Right lobe of liver (tissue), 6 donors: ENCODE data around the gene SLC32A1. TPM values are rescaled to one million over a fixed set of nuclear protein-coding genes. Genes with fewer than 3 reads are reported as not detected.
A peak's percentile ranks its signal among the peaks of the same experiment; 100 is the strongest.

Experiments
- ATAC-seq, 4 donors: fragments of 200-7000 bp; cut with Tn5 transposase; one replicate each; pipeline ENCODE4 v1.9.1; 2020; ENCODE audit warnings: mild to moderate bottlenecking in 4 of 4, moderate library complexity in 4 of 4
- DNase-seq, 3 donors: peaks; one replicate each; pipeline ENCODE4 v3.0.0-alpha.2; 2020
- H3K27ac ChIP-seq, 3 donors: fragments of 200-600 bp; one replicate each; pipeline ENCODE4 v1.8.0; 2022
- H3K27me3 ChIP-seq, 2 donors: fragments of 200-600 bp; one replicate each; pipeline ENCODE4 v1.8.0; 2022
- H3K36me3 ChIP-seq, 4 donors: fragments of 200-600 bp; sonication (generic) in 1 of 4; one replicate each; pipeline versions ENCODE4 v1.5.1 to v1.8.0; 2017 to 2022; ENCODE audit warnings: control low read depth in 1 of 4
- H3K4me1 ChIP-seq, 4 donors: fragments of 200-600 bp; sonication (generic) in 1 of 4; one replicate each; pipeline versions ENCODE4 v1.5.1 to v1.8.0; 2017 to 2022; ENCODE audit warnings: control low read depth in 1 of 4
- H3K4me3 ChIP-seq, 3 donors: fragments of 200-600 bp; one replicate each; pipeline ENCODE4 v1.8.0; 2022
- H3K9me3 ChIP-seq, 4 donors: fragments of 200-600 bp; sonication (generic) in 1 of 4; one replicate each; pipeline versions ENCODE4 v1.5.1 to v1.8.0; 2017 to 2022; ENCODE audit warnings: control low read depth in 1 of 4
- POLR2A ChIP-seq: fragments of 450-650 bp; IDR thresholded peaks from one replicate; pipeline ENCODE4 v1.6.1; 2017; ENCODE audit warnings: antibody characterized with exemption, mild to moderate bottlenecking
- WGBS: methylation state at CpG from one replicate; pipeline ENCODE4 v1.1.6; 2018; ENCODE audit warnings: low coverage, low lambda C conversion rate; ENCODE audit not compliant: insufficient coverage; ENCODE audit errors: missing lambda C conversion rate; 5-methylcytosine and 5-hydroxymethylcytosine counted together
- intact Hi-C, 2 donors: fragments of 100-400 bp; cut with DNase I; formaldehyde crosslinking; loops; one replicate each; pipeline versions ENCODE4 v1.11.2 to v1.14.1; 2022
- total RNA-seq, 6 experiments: library from RNA; depleted of rRNA in 2 of 6; stranded (reverse); fragments of >200 nt in 2 of 6; fragmentation: NEBNext Ultra II Directional in 3 of 6; extraction: Animal tissue kit (Norgen Biotek cat#: 25700) in 3 of 6; gene quantifications; one replicate each; pipeline versions ENCODE4 v1.1.0 to v1.2.4, GENCODE V29; 2016 to 2023
- TF ChIP-seq, protein P1 (sequence below), 4 donors: fragments of 200-600 bp in 3 of 4; fragments of 450-650 bp in 1 of 4; IDR thresholded peaks; one replicate each; pipeline versions ENCODE4 v1.5.1 to v1.8.0; 2016 to 2022; ENCODE audit warnings: antibody characterized with exemption in 4 of 4, mild to moderate bottlenecking in 2 of 4
- donor health status: DM: no; HTN: yes; CAD: no.
- donor health status: DM: no; HTN: no; CAD: no.
- donor health status: DM: no; HTN: no; CAD: no.
- donor health status: DM: no; HTN: yes; CAD: no.
- donor health status: DM: no; HTN: yes; CAD: no.

The SLC32A1 gene
- total RNA-seq, 6 experiments from 2014 or later = not detected

DNA sequence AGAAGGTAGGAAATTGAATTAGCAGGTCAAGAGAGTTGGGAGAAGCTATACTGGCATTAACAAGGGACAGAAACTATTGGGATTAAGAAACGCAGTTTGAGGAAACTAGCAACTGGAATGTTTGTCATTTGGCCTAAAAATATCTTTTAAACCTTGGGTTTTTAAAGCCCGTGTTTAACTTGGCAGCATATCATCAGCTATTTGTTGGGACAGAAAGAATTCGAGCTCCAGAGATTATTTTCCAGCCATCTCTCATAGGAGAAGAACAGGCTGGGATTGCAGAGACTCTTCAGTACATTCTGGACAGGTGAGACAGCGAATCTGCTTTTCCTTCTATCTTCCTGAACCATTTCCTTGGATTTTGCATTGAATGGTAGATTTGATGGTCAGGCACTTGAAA is 41.8 kb downstream of the SLC32A1 start:
- H3K9me3 ChIP-seq = no peaks in the 10 kb centered on the region
- peaks cover 0 to 16% (median 8%) of the 10 kb centered on the region in 4 donors for H3K4me1 ChIP-seq
- intact Hi-C loops = no loop called here
- peaks cover 0 to 38% (median 5%) of the 10 kb centered on the region in 4 donors for H3K36me3 ChIP-seq
- ATAC-seq = peak; percentile 49 to 71 (median 64)
- no peak overlapping the region for H3K4me3 ChIP-seq
- H3K27ac ChIP-seq = peak overlapping the region in 1 of 3 donors; percentile 72
- no peak for DNase-seq
- no peaks in the 10 kb centered on the region for H3K27me3 ChIP-seq
- 35% methylated on average over 3 of the region's 4 CpGs for WGBS
- TF ChIP-seq, protein P1, sequence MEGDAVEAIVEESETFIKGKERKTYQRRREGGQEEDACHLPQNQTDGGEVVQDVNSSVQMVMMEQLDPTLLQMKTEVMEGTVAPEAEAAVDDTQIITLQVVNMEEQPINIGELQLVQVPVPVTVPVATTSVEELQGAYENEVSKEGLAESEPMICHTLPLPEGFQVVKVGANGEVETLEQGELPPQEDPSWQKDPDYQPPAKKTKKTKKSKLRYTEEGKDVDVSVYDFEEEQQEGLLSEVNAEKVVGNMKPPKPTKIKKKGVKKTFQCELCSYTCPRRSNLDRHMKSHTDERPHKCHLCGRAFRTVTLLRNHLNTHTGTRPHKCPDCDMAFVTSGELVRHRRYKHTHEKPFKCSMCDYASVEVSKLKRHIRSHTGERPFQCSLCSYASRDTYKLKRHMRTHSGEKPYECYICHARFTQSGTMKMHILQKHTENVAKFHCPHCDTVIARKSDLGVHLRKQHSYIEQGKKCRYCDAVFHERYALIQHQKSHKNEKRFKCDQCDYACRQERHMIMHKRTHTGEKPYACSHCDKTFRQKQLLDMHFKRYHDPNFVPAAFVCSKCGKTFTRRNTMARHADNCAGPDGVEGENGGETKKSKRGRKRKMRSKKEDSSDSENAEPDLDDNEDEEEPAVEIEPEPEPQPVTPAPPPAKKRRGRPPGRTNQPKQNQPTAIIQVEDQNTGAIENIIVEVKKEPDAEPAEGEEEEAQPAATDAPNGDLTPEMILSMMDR (IDR thresholded peaks at IDR 0.05) = no peak
- no peak for TF ChIP-seq POLR2A

DNA sequence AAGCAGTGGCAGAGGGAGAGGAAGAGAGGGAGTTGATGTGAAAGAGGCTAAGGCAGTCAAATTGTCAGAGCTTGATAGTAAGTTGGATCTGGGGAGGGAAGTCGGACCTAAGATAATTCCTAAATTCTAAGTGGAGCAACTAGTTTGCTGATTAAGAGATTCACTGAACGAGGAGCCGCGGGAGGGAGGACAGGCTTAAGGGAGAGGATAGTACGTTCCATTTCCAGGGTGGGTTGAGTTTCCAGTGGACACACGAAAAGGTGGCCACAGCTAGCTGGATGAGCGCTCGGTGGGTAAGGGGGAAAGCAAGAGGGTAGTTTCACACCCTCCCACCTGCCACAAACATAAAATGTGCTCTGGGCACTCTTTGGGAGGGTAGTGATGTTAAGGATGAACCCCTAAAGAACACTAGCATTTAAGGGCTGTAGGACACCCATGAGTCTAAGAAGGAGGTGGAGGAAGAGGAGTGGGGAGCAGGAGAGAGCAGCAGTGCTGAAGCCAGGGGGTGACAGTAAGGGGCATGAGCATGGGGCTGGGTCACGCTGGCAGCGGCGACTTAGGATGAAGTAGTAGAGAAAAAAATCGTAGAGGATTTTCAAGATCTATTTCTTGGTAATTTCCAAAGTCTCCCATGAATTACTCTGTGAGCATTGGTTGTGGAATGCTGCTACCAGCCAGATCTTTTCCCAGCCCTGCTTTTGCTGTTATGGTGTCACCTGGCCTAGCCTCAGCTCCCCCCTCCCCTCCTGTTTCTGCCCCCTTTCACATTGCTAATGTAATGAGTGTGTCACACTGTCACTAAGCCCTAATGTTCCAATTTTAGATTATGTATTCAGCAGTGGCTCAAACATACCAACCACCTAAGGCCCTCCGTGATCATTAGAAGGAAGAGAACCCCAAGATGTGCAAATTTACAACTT is 45.4 kb downstream of the SLC32A1 start:
- DNase-seq (no peak), ATAC-seq (no peak)
- intact Hi-C loops = no loop called here
- no peak for TF ChIP-seq POLR2A
- TF ChIP-seq, protein P1 (IDR thresholded peaks at IDR 0.05) = no peak
- Histone ChIP-seq H3K9me3 (no peaks in the 10 kb centered on the region), H3K27ac (no peak overlapping the region), H3K36me3 (peaks cover 0 to 39% (median 1%) of the 10 kb centered on the region in 4 donors), H3K4me1 (peaks cover 0 to 16% (median 8%) of the 10 kb centered on the region in 4 donors), H3K4me3 (no peak overlapping the region), H3K27me3 (no peaks in the 10 kb centered on the region)
- WGBS = 74% methylated on average over 6 of the region's 13 CpGs

DNA sequence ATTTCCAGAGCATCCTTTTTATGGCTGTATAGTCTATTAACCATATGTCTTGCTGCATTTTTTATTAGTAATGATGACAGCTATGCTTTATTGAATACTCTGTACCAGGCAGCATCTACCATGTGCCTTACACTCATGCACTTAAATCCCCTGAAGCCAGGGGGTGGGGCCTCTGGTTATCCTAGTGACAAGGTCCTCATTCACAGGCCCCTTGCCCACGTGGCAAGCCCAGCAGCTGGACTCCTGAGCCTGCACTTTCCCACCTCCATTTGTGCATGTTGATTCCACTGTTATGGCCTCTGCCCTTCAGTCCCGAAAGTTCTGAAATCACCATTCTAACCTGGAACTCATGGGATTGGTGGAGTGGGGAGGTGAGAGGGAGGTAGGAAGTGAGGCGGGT is 46.3 kb downstream of the SLC32A1 start:
- 75% methylated on average over 3 of the region's 3 CpGs for WGBS
- DNase-seq = peak in 1 of 3 donors; percentile 89
- Histone ChIP-seq H3K27ac (no peak overlapping the region), H3K27me3 (no peaks in the 10 kb centered on the region), H3K4me3 (no peak overlapping the region), H3K9me3 (no peaks in the 10 kb centered on the region), H3K36me3 (peaks cover 0 to 39% (median 1%) of the 10 kb centered on the region in 4 donors), H3K4me1 (peaks cover 0 to 11% (median 4%) of the 10 kb centered on the region in 4 donors)
- TF ChIP-seq POLR2A = no peak
- TF ChIP-seq, protein P1 (IDR thresholded peaks at IDR 0.05) = no peak
- ATAC-seq = no peak
- intact Hi-C loops = no loop called here

DNA sequence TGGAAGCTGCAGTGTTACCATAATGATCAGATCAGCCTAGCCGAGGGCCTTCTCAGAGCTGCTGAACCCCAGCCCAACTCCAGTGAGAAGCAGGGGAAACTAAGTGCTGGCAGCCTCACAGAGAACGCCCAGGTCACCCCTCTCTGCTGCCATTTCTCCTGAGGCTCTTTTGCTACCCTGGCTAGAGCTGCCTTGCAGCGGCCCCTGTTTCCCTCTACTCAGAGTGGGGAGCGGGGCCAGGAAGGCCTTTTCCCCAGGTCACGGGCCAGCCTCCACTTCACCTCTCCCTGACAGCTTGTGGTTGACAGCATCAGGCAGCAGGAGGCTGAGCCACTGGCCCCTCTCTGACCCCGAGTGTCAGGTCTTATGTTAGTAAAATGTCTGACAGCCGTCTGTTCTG is 46.7 kb downstream of the SLC32A1 start:
- Histone ChIP-seq H3K36me3 (peaks cover 0 to 39% (median 1%) of the 10 kb centered on the region in 4 donors), H3K4me1 (peaks cover 0 to 7% (median 2%) of the 10 kb centered on the region in 4 donors), H3K4me3 (no peak overlapping the region), H3K9me3 (no peaks in the 10 kb centered on the region), H3K27me3 (no peaks in the 10 kb centered on the region), H3K27ac (no peak overlapping the region)
- ATAC-seq = no peak
- TF ChIP-seq, protein P1 (IDR thresholded peaks at IDR 0.05) = no peak
- TF ChIP-seq POLR2A = no peak
- WGBS = no CpG with 5 or more reads among the region's 7 CpGs
- no peak for DNase-seq
- intact Hi-C loops = no loop called here
